Astrocyte (in vitro differentiated cells and primary cell): ENCODE results near the gene EPB41.

Experiments used
- EZH2 ChIP-seq: IDR thresholded peaks from 2 replicates; pipeline ENCODE4 v1.6.1; 2012; ENCODE audit warnings: mild to moderate bottlenecking, low read length, inconsistent platforms; ENCODE audit not compliant: insufficient read depth
- TF ChIP-seq, protein P1 (sequence below): IDR thresholded peaks from 2 replicates; pipeline ENCODE4 v1.5.1; 2011; ENCODE audit warnings: low read depth, mild to moderate bottlenecking, inconsistent platforms, low read length, moderate library complexity; ENCODE audit not compliant: insufficient read depth

DNA sequence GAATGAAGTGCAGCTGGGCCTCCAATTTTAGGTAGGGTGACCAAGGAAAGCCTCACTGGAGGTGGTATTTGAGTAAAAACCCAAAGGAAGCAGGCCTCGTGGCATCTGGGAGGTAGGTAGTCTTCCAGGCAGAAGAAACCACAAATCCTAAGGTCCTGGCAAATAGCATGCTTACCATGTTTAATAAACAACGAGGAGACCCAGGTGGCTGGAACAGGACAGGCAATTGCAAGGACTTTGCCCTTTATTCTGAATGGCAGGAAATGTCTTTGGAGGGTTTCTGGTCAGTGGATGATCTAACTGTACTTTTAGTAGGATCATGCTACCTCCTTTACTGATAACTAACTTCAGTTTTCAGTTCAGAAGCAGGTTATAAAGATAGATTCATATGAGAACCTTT, 52.2 kb downstream of the EPB41 start:
- TF ChIP-seq, protein P1, sequence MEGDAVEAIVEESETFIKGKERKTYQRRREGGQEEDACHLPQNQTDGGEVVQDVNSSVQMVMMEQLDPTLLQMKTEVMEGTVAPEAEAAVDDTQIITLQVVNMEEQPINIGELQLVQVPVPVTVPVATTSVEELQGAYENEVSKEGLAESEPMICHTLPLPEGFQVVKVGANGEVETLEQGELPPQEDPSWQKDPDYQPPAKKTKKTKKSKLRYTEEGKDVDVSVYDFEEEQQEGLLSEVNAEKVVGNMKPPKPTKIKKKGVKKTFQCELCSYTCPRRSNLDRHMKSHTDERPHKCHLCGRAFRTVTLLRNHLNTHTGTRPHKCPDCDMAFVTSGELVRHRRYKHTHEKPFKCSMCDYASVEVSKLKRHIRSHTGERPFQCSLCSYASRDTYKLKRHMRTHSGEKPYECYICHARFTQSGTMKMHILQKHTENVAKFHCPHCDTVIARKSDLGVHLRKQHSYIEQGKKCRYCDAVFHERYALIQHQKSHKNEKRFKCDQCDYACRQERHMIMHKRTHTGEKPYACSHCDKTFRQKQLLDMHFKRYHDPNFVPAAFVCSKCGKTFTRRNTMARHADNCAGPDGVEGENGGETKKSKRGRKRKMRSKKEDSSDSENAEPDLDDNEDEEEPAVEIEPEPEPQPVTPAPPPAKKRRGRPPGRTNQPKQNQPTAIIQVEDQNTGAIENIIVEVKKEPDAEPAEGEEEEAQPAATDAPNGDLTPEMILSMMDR = no peak
- no peak for TF ChIP-seq EZH2
